Measurements from ENCODE around the gene ADSL. TPM values are rescaled to one million over a fixed set of nuclear protein-coding genes. Genes with fewer than 3 reads are reported as not detected.

ADSL gene
- polyA plus RNA-seq, 1 experiment: 115 TPM

GRCh38 chr22:40312050-40312449 is 34.2 kb upstream of the ADSL start:
- Histone ChIP-seq H3K27me3 (ENCODE audit: control insufficient read depth, insufficient read depth, low read length) (no peaks in the 10 kb centered on the region), H3K36me3 (ENCODE audit: control insufficient read depth, insufficient read depth, low read length) (peaks cover 21% of the 10 kb centered on the region), H3K4me3 (ENCODE audit: low read depth, low read length) (no peak overlapping the region)
- TF ChIP-seq CTCF (IDR thresholded peaks at IDR 0.05; ENCODE audit: insufficient read depth, low read depth, low read length): no peak
- POLR2A ChIA-PET: no interaction called here
- no peak for DNase-seq (ENCODE audit: low read depth)
- CTCF ChIA-PET: no interaction called here

DNA sequence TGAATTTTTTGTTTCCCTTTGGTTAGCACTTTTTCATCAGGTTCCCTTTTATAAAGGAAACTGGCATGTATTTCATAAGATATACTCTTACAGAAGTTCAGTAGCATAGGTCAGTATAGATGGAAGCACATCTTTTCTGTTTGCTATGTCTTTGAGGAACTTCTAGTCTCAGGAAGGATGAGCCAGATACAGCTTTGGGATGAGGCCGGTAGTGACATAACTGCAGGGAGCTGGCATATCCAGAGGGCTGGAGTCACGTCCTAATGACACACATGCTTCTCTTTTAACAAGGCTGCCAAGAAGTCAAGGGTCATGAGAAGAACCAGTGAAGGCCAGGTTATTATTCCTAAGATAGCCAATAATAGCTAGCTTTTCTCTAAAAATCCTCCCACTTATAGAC is 33.3 kb upstream of the ADSL start:
- DNase-seq (ENCODE audit: low read depth): no peak
- POLR2A ChIA-PET: no interaction called here
- H3K4me3 ChIP-seq (ENCODE audit: low read depth, low read length): no peak overlapping the region
- H3K27me3 ChIP-seq (ENCODE audit: control insufficient read depth, insufficient read depth, low read length): no peaks in the 10 kb centered on the region
- H3K36me3 ChIP-seq (ENCODE audit: control insufficient read depth, insufficient read depth, low read length): peaks cover 21% of the 10 kb centered on the region
- TF ChIP-seq CTCF (IDR thresholded peaks at IDR 0.05; ENCODE audit: insufficient read depth, low read depth, low read length): no peak
- CTCF ChIA-PET: no interaction called here

GRCh38 chr22:40314041-40314440 is 32.3 kb upstream of the ADSL start:
- ChIA-PET CTCF (interaction anchor here (1.1 kb wide), 1 partner anchor 12 kb away, joined by 3 read pairs; no protein-coding TSS in a partner anchor), POLR2A (no interaction called here)
- Histone ChIP-seq H3K4me3 (ENCODE audit: low read depth, low read length) (no peak overlapping the region), H3K27me3 (ENCODE audit: control insufficient read depth, insufficient read depth, low read length) (no peaks in the 10 kb centered on the region), H3K36me3 (ENCODE audit: control insufficient read depth, insufficient read depth, low read length) (peaks cover 19% of the 10 kb centered on the region)
- no peak for DNase-seq (ENCODE audit: low read depth)
- TF ChIP-seq CTCF (IDR thresholded peaks at IDR 0.05; ENCODE audit: insufficient read depth, low read depth, low read length): no peak

DNA sequence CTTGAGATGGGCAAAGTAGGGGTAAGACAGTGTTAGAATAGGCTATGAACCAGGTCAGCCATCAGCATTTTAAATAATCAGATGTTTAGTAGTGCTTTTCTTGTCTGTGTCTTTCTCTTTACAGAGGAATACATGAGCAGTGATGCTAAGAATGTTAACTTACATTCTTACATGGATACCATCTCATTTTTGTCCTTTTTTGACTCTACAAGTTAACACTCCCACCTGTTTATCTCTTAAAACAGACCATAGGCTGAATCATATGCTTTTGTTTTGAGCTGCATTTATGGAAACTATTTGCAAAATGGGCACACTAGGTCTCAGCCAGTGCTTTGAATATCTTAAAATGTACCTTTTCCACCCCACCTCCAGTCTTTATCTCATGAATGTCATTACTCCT is 25.6 kb upstream of the ADSL start:
- Histone ChIP-seq H3K36me3 (ENCODE audit: control insufficient read depth, insufficient read depth, low read length) (peaks cover 23% of the 10 kb centered on the region), H3K4me3 (ENCODE audit: low read depth, low read length) (no peak overlapping the region), H3K27me3 (ENCODE audit: control insufficient read depth, insufficient read depth, low read length) (no peaks in the 10 kb centered on the region)
- ChIA-PET CTCF (no interaction called here), POLR2A (no interaction called here)
- DNase-seq (ENCODE audit: low read depth): no peak
- TF ChIP-seq CTCF (IDR thresholded peaks at IDR 0.05; ENCODE audit: insufficient read depth, low read depth, low read length): no peak

DNA sequence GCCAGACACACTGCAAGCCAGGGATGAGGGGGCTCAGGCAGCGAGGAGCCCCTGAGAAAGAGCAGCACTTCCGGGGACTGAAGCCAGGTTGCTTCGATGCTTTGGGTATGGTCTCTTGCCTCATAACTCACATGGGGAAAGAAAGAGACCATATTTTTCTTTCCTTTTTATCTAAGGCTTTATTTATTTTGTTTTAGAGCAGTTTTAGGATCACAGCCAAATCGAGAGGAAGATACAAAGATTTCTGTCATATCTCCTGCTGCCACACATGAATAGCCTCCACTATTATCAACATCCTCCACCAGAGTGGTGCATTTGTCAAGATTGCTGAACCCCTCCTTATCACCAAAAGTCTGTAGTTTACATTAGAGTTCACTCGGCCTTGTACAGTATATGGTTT is 24.3 kb upstream of the ADSL start:
- no peak for DNase-seq (ENCODE audit: low read depth)
- Histone ChIP-seq H3K4me3 (ENCODE audit: low read depth, low read length) (no peak overlapping the region), H3K36me3 (ENCODE audit: control insufficient read depth, insufficient read depth, low read length) (peaks cover 19% of the 10 kb centered on the region), H3K27me3 (ENCODE audit: control insufficient read depth, insufficient read depth, low read length) (no peaks in the 10 kb centered on the region)
- CTCF ChIA-PET: no interaction called here
- no peak for TF ChIP-seq CTCF (IDR thresholded peaks at IDR 0.05; ENCODE audit: insufficient read depth, low read depth, low read length)
- POLR2A ChIA-PET: no interaction called here

Measured in BJ (cell line).